Upper lobe of right lung (tissue), 1 donor: Measurements from ENCODE around the gene VPS35. TPM values are rescaled to one million over a fixed set of nuclear protein-coding genes. Genes with fewer than 3 reads are reported as not detected.

ENCODE experiments used
- ATAC-seq: fragments of 200-7000 bp; cut with Tn5 transposase; one replicate; pipeline ENCODE4 v1.9.1; 2020; ENCODE audit warnings: mild to moderate bottlenecking, moderate library complexity
- DNase-seq: peaks from one replicate; pipeline ENCODE4 v3.0.0-alpha.2; 2020
- H3K27ac ChIP-seq: fragments of 200-600 bp; one replicate; pipeline ENCODE4 v1.8.0; 2022
- H3K27me3 ChIP-seq: fragments of 200-600 bp; one replicate; pipeline ENCODE4 v1.8.0; 2022; ENCODE audit warnings: mild to moderate bottlenecking
- H3K36me3 ChIP-seq: fragments of 200-600 bp; one replicate; pipeline ENCODE4 v1.8.0; 2022
- H3K4me1 ChIP-seq: fragments of 200-600 bp; one replicate; pipeline ENCODE4 v1.8.0; 2022
- H3K4me3 ChIP-seq: fragments of 200-600 bp; one replicate; pipeline ENCODE4 v1.8.0; 2022; ENCODE audit warnings: mild to moderate bottlenecking
- H3K9me3 ChIP-seq: fragments of 200-600 bp; one replicate; pipeline ENCODE4 v1.8.0; 2022
- intact Hi-C: fragments of 100-400 bp; cut with DNase I; formaldehyde crosslinking; loops from one replicate; pipeline ENCODE4 v1.11.0; 2022
- total RNA-seq: library from RNA; stranded (reverse); fragmentation: NEBNext Ultra II Directional; extraction: Animal tissue kit (Norgen Biotek cat#: 25700); gene quantifications from one replicate; pipeline ENCODE4 v1.2.1, GENCODE V29; 2021
- TF ChIP-seq, protein P1 (sequence below): fragments of 200-600 bp; IDR thresholded peaks from one replicate; pipeline ENCODE4 v1.8.0; 2022; ENCODE audit warnings: antibody characterized with exemption
- donor health status: DM: no; HTN: yes; CAD: no; lungs with severe emphysema.

The VPS35 gene
- total RNA-seq, 1 donor from 2014 or later = 87.6 TPM

DNA sequence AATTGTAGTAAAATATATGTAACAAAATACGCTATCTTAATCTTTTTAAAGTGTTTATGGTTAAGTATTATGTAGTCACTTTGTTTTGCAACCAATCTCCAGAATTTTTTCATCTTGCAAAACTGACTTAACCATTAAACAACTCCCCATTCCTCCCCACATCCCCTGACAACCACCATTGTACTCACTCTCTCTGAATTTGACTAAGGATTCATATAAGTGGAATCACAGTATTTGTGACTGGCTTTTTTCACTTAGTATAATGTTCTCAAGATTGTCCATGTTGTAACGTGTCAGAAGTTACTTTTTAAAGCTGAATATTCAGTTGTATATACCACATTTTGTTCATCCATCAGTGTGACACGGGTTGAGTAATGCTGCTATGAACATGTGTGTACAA, 11.1 kb upstream of the VPS35 start:
- Histone ChIP-seq H3K4me3 (no peak overlapping the region), H3K27me3 (no peaks in the 10 kb centered on the region), H3K27ac (no peak overlapping the region), H3K9me3 (no peaks in the 10 kb centered on the region), H3K36me3 (no peaks in the 10 kb centered on the region), H3K4me1 (no peaks in the 10 kb centered on the region)
- no peak for DNase-seq
- intact Hi-C loops = no loop called here
- no peak for ATAC-seq
- TF ChIP-seq, protein P1, sequence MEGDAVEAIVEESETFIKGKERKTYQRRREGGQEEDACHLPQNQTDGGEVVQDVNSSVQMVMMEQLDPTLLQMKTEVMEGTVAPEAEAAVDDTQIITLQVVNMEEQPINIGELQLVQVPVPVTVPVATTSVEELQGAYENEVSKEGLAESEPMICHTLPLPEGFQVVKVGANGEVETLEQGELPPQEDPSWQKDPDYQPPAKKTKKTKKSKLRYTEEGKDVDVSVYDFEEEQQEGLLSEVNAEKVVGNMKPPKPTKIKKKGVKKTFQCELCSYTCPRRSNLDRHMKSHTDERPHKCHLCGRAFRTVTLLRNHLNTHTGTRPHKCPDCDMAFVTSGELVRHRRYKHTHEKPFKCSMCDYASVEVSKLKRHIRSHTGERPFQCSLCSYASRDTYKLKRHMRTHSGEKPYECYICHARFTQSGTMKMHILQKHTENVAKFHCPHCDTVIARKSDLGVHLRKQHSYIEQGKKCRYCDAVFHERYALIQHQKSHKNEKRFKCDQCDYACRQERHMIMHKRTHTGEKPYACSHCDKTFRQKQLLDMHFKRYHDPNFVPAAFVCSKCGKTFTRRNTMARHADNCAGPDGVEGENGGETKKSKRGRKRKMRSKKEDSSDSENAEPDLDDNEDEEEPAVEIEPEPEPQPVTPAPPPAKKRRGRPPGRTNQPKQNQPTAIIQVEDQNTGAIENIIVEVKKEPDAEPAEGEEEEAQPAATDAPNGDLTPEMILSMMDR = no peak

DNA sequence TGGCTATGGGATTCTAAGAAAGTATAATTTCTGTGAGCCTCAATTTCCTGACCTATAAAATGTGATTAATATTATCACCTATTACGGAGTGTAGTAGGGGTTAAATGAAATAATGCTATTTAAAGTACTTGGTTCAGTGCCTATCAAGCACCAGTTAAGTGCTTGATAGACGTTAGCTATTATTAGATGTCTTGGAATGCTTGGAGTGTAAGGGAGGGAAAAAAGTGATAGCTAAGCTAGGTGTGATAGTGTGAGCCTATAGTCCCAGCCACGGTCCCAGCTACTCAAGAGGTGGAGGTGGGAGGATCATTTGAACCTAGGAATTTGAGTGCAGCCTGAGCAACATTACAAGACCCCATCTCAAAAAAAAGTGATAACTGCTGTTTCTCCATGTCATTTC, 8.0 kb upstream of the VPS35 start:
- TF ChIP-seq, protein P1 = no peak
- intact Hi-C loops = no loop called here
- ATAC-seq = peak; percentile 55
- DNase-seq = no peak
- Histone ChIP-seq H3K36me3 (no peaks in the 10 kb centered on the region), H3K27me3 (no peaks in the 10 kb centered on the region), H3K4me3 (no peak overlapping the region), H3K4me1 (no peaks in the 10 kb centered on the region), H3K9me3 (no peaks in the 10 kb centered on the region), H3K27ac (no peak overlapping the region)

DNA sequence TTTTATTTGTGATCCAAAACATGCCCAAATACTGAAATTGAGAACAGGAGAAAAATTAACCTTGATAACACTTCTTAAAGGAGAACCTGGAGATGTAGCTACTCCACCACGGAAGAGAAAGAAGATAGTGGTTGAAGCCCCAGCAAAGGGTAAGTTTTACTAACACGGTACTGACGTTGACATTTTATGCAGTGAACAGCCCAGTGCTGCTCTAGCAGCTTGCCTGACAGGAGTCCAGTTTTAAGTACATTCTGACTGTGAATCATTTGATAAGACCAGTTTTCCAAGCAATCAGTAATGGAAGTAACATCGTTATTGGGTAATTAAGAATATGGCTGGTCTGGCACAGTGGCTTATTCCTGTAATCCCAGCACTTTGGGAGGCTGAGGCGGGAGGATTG, 7.0 kb upstream of the VPS35 start:
- Histone ChIP-seq H3K36me3 (no peaks in the 10 kb centered on the region), H3K4me1 (peaks cover 2% of the 10 kb centered on the region), H3K27ac (no peak overlapping the region), H3K9me3 (no peaks in the 10 kb centered on the region), H3K4me3 (no peak overlapping the region), H3K27me3 (no peaks in the 10 kb centered on the region)
- intact Hi-C loops = no loop called here
- DNase-seq (no peak), ATAC-seq (no peak)
- TF ChIP-seq, protein P1 = no peak

DNA sequence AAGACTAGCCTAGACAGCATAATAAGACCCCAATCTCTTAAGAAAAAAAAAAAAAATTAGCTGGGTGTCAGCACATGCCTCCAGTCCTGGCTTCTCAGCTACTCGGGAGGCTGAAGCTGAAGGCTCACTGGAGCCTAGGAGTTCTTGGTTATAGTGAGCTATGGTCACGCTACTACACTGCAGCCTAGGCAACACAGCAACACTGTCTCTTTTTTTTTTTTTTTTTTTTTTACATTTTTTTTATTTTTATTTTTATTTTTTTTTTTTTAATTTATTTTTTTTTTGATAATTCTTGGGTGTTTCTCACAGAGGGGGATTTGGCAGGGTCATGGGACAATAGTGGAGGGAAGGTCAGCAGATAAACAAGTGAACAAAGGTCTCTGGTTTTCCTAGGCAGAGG, 4.6 kb upstream of the VPS35 start:
- DNase-seq = no peak
- no peaks in the 10 kb centered on the region for H3K36me3 ChIP-seq
- H3K4me3 ChIP-seq = no peak overlapping the region
- intact Hi-C loops = no loop called here
- no peaks in the 10 kb centered on the region for H3K9me3 ChIP-seq
- H3K4me1 ChIP-seq = peaks cover 12% of the 10 kb centered on the region
- H3K27ac ChIP-seq = no peak overlapping the region
- TF ChIP-seq, protein P1 = no peak
- H3K27me3 ChIP-seq = no peaks in the 10 kb centered on the region
- ATAC-seq = no peak

DNA sequence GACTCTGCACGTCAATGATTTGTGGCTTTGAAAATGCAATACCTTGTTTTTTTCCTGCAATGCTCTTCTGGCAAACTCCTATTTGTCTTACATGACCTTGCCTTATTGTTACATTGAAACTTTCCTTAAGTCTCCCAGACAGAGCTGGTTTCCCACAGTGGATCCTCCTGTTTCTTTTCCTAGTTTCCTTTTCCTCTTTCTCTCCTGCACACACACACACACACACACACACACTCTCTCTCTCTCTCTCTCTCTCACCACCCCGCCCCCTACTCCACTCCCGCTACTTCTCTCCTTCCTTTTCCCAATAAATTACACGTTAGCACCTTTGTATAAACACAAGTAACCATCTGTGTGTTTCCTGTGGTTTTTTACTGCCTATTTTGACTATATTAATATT, 2.7 kb upstream of the VPS35 start:
- Histone ChIP-seq H3K4me3 (no peak overlapping the region), H3K4me1 (peaks cover 28% of the 10 kb centered on the region), H3K27me3 (no peaks in the 10 kb centered on the region), H3K9me3 (no peaks in the 10 kb centered on the region), H3K36me3 (no peaks in the 10 kb centered on the region), H3K27ac (no peak overlapping the region)
- DNase-seq (no peak), ATAC-seq (no peak)
- TF ChIP-seq, protein P1 = no peak
- intact Hi-C loops = no loop called here
